ENCODE results near the gene NSG1. TPM values are rescaled to one million over a fixed set of nuclear protein-coding genes. Genes with fewer than 3 reads are reported as not detected.

NSG1 gene
- total RNA-seq, 4 donors from 2014 or later, result 0.15 to 4.8 (median 1.4) TPM

GRCh38 chr4:4408576-4409335 is 21.9 kb downstream of the NSG1 start:
- TF ChIP-seq POLR2AphosphoS5 (IDR thresholded peaks at IDR 0.05), result no peak
- TF ChIP-seq POLR2A (IDR thresholded peaks at IDR 0.05), result no peak
- TF ChIP-seq CTCF (IDR thresholded peaks at IDR 0.05), result no peak
- no peak for TF ChIP-seq EP300 (IDR thresholded peaks at IDR 0.05)
- 34% methylated on average over 4 of the region's 23 CpGs; no CpG with 5 or more reads in 1 of the 2 donors for WGBS, 2 donors (ENCODE audit: low coverage in 1 of 2)
- Histone ChIP-seq H3K9me3 (no peaks in the 10 kb centered on the region), H3K27me3 (peaks cover 40% of the 10 kb centered on the region), H3K36me3 (no peaks in the 10 kb centered on the region), H3K4me3 (no peak overlapping the region), H3K4me1 (no peaks in the 10 kb centered on the region), H3K27ac (no peak overlapping the region)
- ATAC-seq, result no peak

DNA sequence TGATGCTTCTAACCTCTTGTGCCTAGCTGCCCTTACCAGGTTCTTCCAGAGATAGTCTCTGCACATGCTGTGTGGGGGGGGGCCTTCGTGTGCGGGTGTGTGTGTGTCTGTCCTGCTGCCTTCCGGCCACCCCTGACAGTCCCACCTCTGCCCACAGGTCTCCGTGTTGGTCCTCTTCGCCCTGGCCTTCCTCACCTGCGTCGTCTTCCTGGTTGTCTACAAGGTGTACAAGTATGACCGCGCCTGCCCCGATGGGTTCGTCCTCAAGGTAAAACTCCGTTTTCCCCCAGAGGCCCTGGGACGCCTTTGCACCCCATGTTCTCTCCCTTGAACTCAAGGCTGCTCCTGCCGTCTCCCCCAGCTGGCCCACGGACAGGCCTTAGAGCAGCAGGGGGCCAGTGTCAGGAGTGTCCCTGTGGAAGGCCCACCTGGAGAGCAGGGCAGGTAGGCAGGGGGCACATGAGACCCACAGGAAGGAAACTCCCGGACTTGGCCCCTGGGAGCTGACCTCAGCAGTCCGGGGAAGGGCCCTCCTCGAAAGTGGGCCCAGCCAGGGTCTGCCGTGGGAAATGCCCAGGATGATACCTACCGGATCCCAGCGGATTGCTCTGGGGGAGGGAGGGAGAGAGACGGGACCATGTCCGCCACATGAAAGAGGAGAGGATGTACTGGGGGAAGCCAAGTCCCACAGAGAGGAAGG is 22.7 kb downstream of the NSG1 start:
- ATAC-seq, result no peak
- H3K4me1 ChIP-seq, result no peaks in the 10 kb centered on the region
- TF ChIP-seq CTCF (IDR thresholded peaks at IDR 0.05) (no peak), POLR2AphosphoS5 (IDR thresholded peaks at IDR 0.05) (no peak), EP300 (IDR thresholded peaks at IDR 0.05) (no peak), POLR2A (IDR thresholded peaks at IDR 0.05) (no peak)
- H3K27ac ChIP-seq, result no peak overlapping the region
- peaks cover 32% of the 10 kb centered on the region for H3K27me3 ChIP-seq
- H3K4me3 ChIP-seq, result no peak overlapping the region
- 76 to 91% methylated on average over 5 to 6 of the region's 23 CpGs for WGBS, 2 donors (ENCODE audit: low coverage in 1 of 2)
- no peaks in the 10 kb centered on the region for H3K9me3 ChIP-seq
- no peaks in the 10 kb centered on the region for H3K36me3 ChIP-seq

DNA sequence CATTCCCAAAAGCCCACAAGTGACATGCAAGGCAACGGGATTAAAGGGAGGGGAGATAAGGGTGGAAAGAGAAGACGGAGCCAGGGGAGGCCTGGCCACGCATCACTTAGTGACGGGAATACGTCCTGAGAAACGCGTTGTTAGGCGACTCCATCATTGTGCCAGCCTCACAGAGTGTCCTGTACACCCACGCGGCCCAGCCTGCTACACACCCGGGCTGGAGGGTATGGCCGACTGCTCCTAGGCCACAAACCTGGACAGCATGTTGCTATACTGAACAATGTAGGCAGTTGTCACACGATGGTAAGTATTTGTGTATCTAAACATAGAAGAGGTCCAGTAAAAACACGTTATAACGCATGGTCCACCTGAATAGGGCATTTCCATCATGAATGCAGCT is 23.4 kb downstream of the NSG1 start:
- 84 to 88% methylated on average over 12 to 13 of the region's 15 CpGs for WGBS, 2 donors (ENCODE audit: low coverage in 1 of 2)
- peaks cover 0 to 2% of the 10 kb centered on the region in 2 donors for H3K36me3 ChIP-seq
- H3K27ac ChIP-seq, result no peak overlapping the region
- peaks cover 27% of the 10 kb centered on the region for H3K27me3 ChIP-seq
- ATAC-seq, result no peak
- no peaks in the 10 kb centered on the region for H3K9me3 ChIP-seq
- no peaks in the 10 kb centered on the region for H3K4me1 ChIP-seq
- no peak overlapping the region for H3K4me3 ChIP-seq
- TF ChIP-seq POLR2A (IDR thresholded peaks at IDR 0.05), result no peak
- no peak for TF ChIP-seq POLR2AphosphoS5 (IDR thresholded peaks at IDR 0.05)
- TF ChIP-seq CTCF (IDR thresholded peaks at IDR 0.05), result no peak
- TF ChIP-seq EP300 (IDR thresholded peaks at IDR 0.05), result no peak

DNA sequence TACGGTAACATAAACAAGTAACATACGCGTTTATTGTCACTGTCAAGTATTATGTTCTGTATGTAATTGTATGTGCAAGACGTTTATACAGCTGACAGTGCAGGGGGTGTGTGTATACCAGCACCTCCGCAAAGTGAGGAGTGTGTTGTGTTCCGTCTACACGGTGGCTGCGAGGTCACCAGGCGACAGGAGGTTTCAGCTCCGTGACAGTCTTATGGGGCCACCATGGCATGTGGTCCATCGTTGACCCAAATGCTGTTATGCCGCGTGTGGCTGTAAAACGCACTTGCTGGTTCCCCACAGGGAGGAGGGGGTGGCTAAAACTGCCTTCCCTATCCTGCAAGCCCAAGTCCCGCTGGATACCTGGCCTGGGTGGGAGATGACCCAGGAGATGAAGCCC is 25.0 kb downstream of the NSG1 start:
- no peak for ATAC-seq
- H3K27me3 ChIP-seq, result peaks cover 11% of the 10 kb centered on the region
- TF ChIP-seq EP300 (IDR thresholded peaks at IDR 0.05) (no peak), CTCF (IDR thresholded peaks at IDR 0.05) (no peak), POLR2AphosphoS5 (IDR thresholded peaks at IDR 0.05) (no peak), POLR2A (IDR thresholded peaks at IDR 0.05) (no peak)
- no peaks in the 10 kb centered on the region for H3K4me1 ChIP-seq
- H3K27ac ChIP-seq, result no peak overlapping the region
- H3K9me3 ChIP-seq, result no peaks in the 10 kb centered on the region
- peaks cover 0 to 18% of the 10 kb centered on the region in 2 donors for H3K36me3 ChIP-seq
- 44 to 54% methylated on average over 4 to 10 of the region's 15 CpGs for WGBS, 2 donors (ENCODE audit: low coverage in 1 of 2)
- H3K4me3 ChIP-seq, result no peak overlapping the region

Data from gastroesophageal sphincter (tissue), 4 donors.